ENCODE results near the gene RRP36. TPM values are rescaled to one million over a fixed set of nuclear protein-coding genes. Genes with fewer than 3 reads are reported as not detected.

Gene RRP36
- total RNA-seq, 2 donors from 2014 or later = 29.0 to 40.6 TPM

DNA sequence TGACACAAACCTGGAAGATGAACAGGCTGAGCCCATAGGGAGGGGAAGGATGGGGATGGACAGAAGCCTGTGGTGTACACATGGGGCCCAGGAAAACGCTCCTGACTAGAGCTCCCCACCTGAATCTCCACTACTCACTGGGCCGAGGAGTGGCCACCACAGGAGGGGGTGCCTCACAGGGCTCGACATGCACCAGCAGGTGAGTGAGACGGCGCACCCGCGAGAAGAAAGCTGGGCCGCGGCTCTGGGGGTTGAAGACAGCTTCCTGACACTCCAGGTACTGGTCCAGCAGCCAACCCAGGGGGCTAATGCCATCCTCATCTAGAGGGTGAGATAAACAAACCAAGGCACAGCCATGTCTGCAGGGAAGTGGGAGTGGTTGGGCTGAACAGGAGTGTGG lies 21.9 kb downstream of the RRP36 start:
- TF ChIP-seq, protein P1, sequence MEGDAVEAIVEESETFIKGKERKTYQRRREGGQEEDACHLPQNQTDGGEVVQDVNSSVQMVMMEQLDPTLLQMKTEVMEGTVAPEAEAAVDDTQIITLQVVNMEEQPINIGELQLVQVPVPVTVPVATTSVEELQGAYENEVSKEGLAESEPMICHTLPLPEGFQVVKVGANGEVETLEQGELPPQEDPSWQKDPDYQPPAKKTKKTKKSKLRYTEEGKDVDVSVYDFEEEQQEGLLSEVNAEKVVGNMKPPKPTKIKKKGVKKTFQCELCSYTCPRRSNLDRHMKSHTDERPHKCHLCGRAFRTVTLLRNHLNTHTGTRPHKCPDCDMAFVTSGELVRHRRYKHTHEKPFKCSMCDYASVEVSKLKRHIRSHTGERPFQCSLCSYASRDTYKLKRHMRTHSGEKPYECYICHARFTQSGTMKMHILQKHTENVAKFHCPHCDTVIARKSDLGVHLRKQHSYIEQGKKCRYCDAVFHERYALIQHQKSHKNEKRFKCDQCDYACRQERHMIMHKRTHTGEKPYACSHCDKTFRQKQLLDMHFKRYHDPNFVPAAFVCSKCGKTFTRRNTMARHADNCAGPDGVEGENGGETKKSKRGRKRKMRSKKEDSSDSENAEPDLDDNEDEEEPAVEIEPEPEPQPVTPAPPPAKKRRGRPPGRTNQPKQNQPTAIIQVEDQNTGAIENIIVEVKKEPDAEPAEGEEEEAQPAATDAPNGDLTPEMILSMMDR (IDR thresholded peaks at IDR 0.05) = no peak
- Histone ChIP-seq H3K27ac (no peak overlapping the region), H3K9me3 (no peaks in the 10 kb centered on the region), H3K36me3 (peaks cover 65% of the 10 kb centered on the region), H3K4me3 (no peak overlapping the region), H3K4me1 (no peaks in the 10 kb centered on the region), H3K27me3 (no peaks in the 10 kb centered on the region)
- DNase-seq (ENCODE audit: low spot score) = no peak

DNA sequence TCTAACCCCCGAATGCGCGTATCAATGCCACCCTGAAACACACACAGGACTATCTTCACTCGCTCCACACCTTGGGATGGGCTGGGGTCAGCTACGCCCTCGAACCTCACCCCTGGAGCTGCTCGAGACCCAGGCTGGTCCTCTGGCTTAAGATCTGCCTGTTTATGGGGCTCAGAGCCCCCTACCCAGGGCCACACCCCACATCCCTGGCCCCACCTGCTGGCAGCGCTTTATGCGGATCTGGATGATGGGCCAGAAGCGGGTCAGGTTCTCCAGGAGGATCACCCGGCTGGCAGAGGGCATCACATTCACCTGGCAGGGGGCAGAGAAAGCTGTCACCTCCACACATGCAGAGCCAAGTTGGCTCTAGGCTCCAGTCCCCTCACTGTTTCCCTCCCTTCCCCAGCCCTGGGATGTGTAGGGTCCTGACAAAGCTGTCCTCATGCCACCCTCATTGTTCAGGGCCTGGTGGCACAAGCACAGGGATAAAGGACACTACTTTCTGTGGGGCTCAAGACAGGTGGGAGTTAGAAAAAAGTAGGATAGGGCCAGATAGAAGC lies 24.0 kb downstream of the RRP36 start:
- Histone ChIP-seq H3K4me1 (no peaks in the 10 kb centered on the region), H3K9me3 (no peaks in the 10 kb centered on the region), H3K36me3 (peaks cover 63% of the 10 kb centered on the region), H3K27ac (no peak overlapping the region), H3K27me3 (no peaks in the 10 kb centered on the region), H3K4me3 (no peak overlapping the region)
- TF ChIP-seq, protein P1 (IDR thresholded peaks at IDR 0.05) = no peak
- DNase-seq (ENCODE audit: low spot score) = no peak

DNA sequence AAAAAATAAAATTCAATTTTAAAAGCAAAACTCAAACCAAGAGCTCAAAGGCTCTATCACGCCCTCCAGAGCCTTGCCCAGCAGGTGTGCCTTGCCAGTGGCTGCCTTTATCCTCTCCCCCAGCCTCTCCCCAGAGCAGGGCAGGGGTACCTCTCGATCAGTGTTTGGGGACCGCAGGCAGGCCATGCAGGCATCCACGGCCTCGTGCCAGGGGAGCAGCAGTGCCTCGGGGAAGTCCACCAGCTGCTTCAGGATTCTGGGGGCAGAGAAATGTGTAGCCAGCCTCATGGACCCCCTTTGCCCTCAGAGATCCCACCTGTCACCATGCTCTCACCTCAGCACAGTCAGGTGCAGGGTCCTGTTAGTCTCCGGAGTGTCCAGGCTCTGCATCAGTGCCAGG lies 26.6 kb downstream of the RRP36 start:
- TF ChIP-seq, protein P1 (IDR thresholded peaks at IDR 0.05) = no peak
- peaks cover 51% of the 10 kb centered on the region for H3K36me3 ChIP-seq
- H3K9me3 ChIP-seq = no peaks in the 10 kb centered on the region
- no peak overlapping the region for H3K27ac ChIP-seq
- no peak for DNase-seq (ENCODE audit: low spot score)
- peaks cover 0 to 12% of the 10 kb centered on the region in 2 donors for H3K4me1 ChIP-seq
- H3K4me3 ChIP-seq = no peak overlapping the region
- no peaks in the 10 kb centered on the region for H3K27me3 ChIP-seq

DNA sequence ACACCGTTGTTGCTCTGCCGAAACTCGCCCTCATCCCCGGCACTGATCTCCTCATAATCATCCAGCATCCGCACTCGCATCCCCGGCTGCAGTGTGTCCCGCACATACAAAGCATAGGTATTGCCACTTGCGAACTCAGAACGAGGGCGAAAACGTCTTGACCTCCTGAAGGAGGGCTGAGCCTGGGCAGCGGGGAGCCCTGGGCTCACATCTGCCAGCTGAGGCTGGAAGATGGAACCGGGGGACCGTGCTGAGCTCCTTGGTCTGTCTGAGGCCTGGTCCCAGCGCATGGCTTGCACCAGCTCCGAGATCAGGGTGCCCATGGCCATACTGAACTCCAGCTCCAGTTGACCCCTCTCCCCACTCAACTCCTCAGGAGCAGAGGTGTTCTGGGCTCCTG lies 29.6 kb downstream of the RRP36 start:
- no peak for DNase-seq (ENCODE audit: low spot score)
- Histone ChIP-seq H3K27me3 (no peaks in the 10 kb centered on the region), H3K4me3 (no peak overlapping the region), H3K27ac (no peak overlapping the region), H3K4me1 (peaks cover 0 to 23% of the 10 kb centered on the region in 2 donors), H3K9me3 (no peaks in the 10 kb centered on the region), H3K36me3 (peaks cover 36% of the 10 kb centered on the region)
- TF ChIP-seq, protein P1 (IDR thresholded peaks at IDR 0.05) = no peak

DNA sequence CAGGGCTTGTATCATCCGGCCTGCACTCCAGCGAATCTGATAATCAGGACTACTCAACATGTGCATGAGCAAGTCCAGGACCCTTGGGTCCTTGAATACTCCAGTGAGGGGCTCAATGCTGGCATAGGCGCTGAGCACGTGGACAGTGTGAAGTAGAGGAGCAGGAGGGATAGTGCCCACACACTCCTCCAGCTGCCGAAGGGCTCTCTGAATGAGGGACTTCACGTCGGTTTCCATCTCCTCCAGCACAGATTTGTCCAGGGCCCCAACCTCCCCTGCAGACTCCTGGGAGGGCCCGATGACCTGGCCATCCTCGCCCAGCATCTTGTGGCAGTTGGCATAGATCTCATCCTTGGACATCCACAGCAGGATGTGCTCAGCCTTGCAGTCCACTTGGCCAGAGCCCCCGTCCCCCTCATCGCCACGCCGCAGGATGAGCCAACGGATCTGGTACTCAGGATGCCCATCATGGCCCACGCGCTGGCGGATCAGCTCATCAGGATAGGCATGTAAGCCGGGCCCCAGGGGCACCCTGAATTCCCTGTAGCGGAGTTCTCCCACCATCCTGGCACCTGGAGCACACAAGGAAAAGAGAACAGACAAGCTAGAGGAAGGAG lies 30.9 kb downstream of the RRP36 start:
- Histone ChIP-seq H3K4me3 (no peak overlapping the region), H3K4me1 (peaks cover 0 to 23% of the 10 kb centered on the region in 2 donors), H3K9me3 (no peaks in the 10 kb centered on the region), H3K36me3 (peaks cover 40% of the 10 kb centered on the region), H3K27ac (peak overlapping the region; percentile 92 to 96), H3K27me3 (no peaks in the 10 kb centered on the region)
- TF ChIP-seq, protein P1 (IDR thresholded peaks at IDR 0.05) = no peak
- no peak for DNase-seq (ENCODE audit: low spot score)

All from right atrium auricular region (tissue), 2 donors.